ENCODE data around the gene ACACA.

Gene ACACA

DNA sequence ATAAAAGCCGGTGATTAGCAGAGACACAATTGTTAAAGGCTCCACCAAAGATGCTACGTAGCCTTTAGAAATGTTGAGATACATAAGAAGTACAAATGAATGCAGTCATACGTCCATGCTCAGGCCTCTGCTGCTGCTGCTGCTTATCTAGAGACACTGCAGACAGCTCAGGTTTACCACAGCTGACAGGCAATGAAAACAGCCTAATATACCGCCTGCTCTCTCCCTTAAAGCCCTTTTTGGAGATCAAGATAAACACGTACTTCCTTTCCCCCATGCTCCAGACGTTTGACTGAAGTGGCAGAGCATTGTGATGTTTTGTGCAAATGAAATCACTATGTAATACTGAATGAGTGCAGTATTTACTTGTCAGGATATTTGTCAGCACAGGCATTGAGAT is 272.6 kb downstream of the ACACA start:
- Histone ChIP-seq H3K36me3 (ENCODE audit: control insufficient read depth, insufficient read depth, low read length) (peaks cover 9% of the 10 kb centered on the region), H3K27me3 (ENCODE audit: control insufficient read depth, insufficient read depth, low read length) (no peaks in the 10 kb centered on the region), H3K4me3 (ENCODE audit: low read depth, low read length) (no peak overlapping the region), H3K9ac (ENCODE audit: low read depth, low read length) (no peak overlapping the region), H3K9me3 (ENCODE audit: control insufficient read depth, insufficient read depth, low read length) (no peaks in the 10 kb centered on the region), H3K4me1 (ENCODE audit: control insufficient read depth, insufficient read depth, low read length) (peaks cover 36% of the 10 kb centered on the region)

GRCh38 chr17:37133136-37133535 is 273.5 kb downstream of the ACACA start:
- H3K4me1 ChIP-seq (ENCODE audit: control insufficient read depth, insufficient read depth, low read length) = peaks cover 36% of the 10 kb centered on the region
- peaks cover 9% of the 10 kb centered on the region for H3K36me3 ChIP-seq (ENCODE audit: control insufficient read depth, insufficient read depth, low read length)
- H3K9me3 ChIP-seq (ENCODE audit: control insufficient read depth, insufficient read depth, low read length) = no peaks in the 10 kb centered on the region
- no peak overlapping the region for H3K9ac ChIP-seq (ENCODE audit: low read depth, low read length)
- H3K27me3 ChIP-seq (ENCODE audit: control insufficient read depth, insufficient read depth, low read length) = no peaks in the 10 kb centered on the region
- H3K4me3 ChIP-seq (ENCODE audit: low read depth, low read length) = no peak overlapping the region

DNA sequence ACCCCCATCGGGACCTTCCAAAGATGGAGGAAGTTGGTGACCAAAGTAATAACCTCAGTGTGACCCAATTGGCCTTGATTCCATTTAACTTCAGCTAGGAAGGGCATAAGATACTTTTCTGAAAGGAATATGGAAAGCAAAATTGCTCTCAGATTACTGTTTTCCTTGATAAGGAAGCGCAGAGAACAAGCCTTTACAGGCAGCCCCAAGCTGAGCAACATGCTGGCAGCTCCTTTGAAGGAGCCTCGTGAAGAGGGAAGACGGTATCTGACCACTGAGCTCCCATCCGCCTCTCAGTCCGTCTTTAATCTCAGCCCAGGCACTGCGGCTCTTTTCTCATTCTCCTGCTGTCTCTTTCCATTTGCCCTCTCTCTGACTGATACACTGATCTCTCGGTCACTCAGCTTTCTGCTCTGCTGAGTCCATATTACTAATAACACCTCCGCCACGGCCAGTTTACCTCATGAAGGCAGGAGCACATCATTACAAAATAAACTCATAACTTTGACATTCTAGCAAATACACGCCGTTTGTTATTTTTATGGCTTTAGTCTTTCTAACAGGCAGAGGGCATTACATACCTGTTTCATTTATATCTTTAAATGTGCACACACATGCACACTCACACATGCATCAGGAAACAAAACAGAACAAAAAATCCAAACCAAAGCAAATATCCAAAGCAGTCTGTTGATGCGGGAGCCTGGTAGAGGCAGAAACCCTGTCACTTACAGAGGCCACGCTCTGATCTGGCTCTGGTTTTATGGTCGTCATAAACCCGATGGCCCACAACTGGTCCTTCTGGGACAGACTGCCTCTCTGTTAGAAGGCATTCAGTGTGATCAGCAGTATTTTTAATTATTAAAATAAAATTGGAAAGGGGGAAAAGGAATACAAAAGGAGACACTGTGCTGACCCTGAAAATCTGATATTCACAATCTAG is 274.7 kb downstream of the ACACA start:
- peaks cover 9% of the 10 kb centered on the region for H3K36me3 ChIP-seq (ENCODE audit: control insufficient read depth, insufficient read depth, low read length)

GRCh38 chr17:37130984-37131446 is 275.6 kb downstream of the ACACA start:
- Histone ChIP-seq H3K36me3 (ENCODE audit: control insufficient read depth, insufficient read depth, low read length) (peaks cover 9% of the 10 kb centered on the region), H3K27me3 (ENCODE audit: control insufficient read depth, insufficient read depth, low read length) (no peaks in the 10 kb centered on the region), H3K4me3 (ENCODE audit: low read depth, low read length) (no peak overlapping the region), H3K9ac (ENCODE audit: low read depth, low read length) (no peak overlapping the region), H3K4me1 (ENCODE audit: control insufficient read depth, insufficient read depth, low read length) (peaks cover 34% of the 10 kb centered on the region), H3K9me3 (ENCODE audit: control insufficient read depth, insufficient read depth, low read length) (no peaks in the 10 kb centered on the region)

More for the DNA sequence above, 274.7 kb downstream of the ACACA start:
- no peak overlapping the region for H3K4me3 ChIP-seq (ENCODE audit: low read depth, low read length)
- H3K9me3 ChIP-seq (ENCODE audit: control insufficient read depth, insufficient read depth, low read length) = no peaks in the 10 kb centered on the region
- H3K4me1 ChIP-seq (ENCODE audit: control insufficient read depth, insufficient read depth, low read length) = peaks cover 36% of the 10 kb centered on the region
- no peak overlapping the region for H3K9ac ChIP-seq (ENCODE audit: low read depth, low read length)
- H3K27me3 ChIP-seq (ENCODE audit: control insufficient read depth, insufficient read depth, low read length) = no peaks in the 10 kb centered on the region

- Histone ChIP-seq H3K27me3 (ENCODE audit: control insufficient read depth, insufficient read depth, low read length) (no peaks in the 10 kb centered on the region), H3K36me3 (ENCODE audit: control insufficient read depth, insufficient read depth, low read length) (peaks cover 16% of the 10 kb centered on the region), H3K4me3 (ENCODE audit: low read depth, low read length) (no peak overlapping the region), H3K4me1 (ENCODE audit: control insufficient read depth, insufficient read depth, low read length) (no peaks in the 10 kb centered on the region), H3K9me3 (ENCODE audit: control insufficient read depth, insufficient read depth, low read length) (no peaks in the 10 kb centered on the region), H3K9ac (ENCODE audit: low read depth, low read length) (no peak overlapping the region)
Observed at GRCh38 chr17:37124821-37125173, 281.8 kb downstream of the ACACA start.

DNA sequence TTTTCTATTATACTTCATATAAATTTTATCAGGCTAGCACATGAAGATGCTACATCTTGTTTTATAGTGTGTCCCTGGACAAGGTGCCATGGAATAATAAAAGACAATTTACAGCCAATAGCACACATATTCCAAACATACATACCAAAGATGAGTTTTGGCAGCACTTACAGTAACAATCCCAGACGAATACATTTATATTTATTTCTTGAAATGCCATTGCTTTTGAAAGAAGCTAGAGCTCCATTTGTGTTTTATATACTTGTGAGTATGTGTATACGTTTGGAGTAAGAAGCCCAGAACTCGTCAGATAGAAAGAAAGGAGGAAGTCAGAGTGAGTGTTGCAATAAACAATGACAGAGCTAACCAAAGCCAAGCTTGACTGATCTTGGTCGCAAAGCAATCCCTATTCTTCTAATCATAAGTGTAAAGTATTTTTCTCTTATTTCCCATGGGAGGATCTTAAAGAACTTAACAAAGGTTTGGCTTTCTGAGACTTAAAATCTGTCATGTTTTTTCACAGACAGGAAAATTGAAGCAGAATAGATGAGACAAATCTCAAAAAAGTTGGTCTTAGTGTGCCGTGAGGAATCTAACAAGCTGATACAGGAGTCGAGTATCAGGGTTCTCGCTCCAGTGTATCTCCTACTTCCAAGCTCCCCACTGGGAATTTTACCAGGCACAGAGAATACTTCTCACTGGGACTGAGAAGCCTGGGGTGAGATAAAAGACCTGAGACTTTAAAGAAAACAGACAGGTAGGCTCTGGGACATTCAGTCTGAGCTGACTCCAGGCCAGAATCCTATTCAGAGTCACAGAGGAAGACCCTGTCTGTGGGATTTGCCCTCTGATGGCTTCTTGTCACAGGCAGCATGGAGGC is 282.5 kb downstream of the ACACA start:
- no peaks in the 10 kb centered on the region for H3K27me3 ChIP-seq (ENCODE audit: control insufficient read depth, insufficient read depth, low read length)
- peaks cover under 1% of the 10 kb centered on the region for H3K4me1 ChIP-seq (ENCODE audit: control insufficient read depth, insufficient read depth, low read length)
- peaks cover 11% of the 10 kb centered on the region for H3K36me3 ChIP-seq (ENCODE audit: control insufficient read depth, insufficient read depth, low read length)

DNA sequence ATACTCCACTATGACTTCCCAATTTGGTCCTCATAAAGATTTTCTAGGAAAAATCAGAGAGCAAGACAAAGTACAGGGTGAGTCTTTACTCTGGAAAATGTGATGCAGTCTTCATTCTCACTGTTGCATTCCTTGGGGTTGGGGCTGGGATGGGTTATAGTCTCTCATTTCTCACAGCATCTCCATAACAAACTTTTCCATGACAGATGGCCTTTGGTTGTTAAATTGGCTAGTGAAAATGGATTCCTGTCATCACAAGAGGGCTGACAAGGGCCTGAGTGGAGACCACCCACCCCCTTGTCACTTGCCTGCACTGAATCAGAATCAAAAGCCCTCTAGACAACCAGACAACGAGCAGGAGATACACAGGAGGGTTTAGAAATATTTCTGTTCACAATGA is 283.2 kb downstream of the ACACA start:
- no peak overlapping the region for H3K4me3 ChIP-seq (ENCODE audit: low read depth, low read length)
- H3K9me3 ChIP-seq (ENCODE audit: control insufficient read depth, insufficient read depth, low read length) = no peaks in the 10 kb centered on the region
- H3K9ac ChIP-seq (ENCODE audit: low read depth, low read length) = no peak overlapping the region
- peaks cover 6% of the 10 kb centered on the region for H3K4me1 ChIP-seq (ENCODE audit: control insufficient read depth, insufficient read depth, low read length)
- H3K27me3 ChIP-seq (ENCODE audit: control insufficient read depth, insufficient read depth, low read length) = no peaks in the 10 kb centered on the region
- H3K36me3 ChIP-seq (ENCODE audit: control insufficient read depth, insufficient read depth, low read length) = peaks cover 10% of the 10 kb centered on the region

More for the DNA sequence above, 282.5 kb downstream of the ACACA start:
- H3K4me3 ChIP-seq (ENCODE audit: low read depth, low read length) = no peak overlapping the region
- H3K9me3 ChIP-seq (ENCODE audit: control insufficient read depth, insufficient read depth, low read length) = no peaks in the 10 kb centered on the region
- no peak overlapping the region for H3K9ac ChIP-seq (ENCODE audit: low read depth, low read length)

DNA sequence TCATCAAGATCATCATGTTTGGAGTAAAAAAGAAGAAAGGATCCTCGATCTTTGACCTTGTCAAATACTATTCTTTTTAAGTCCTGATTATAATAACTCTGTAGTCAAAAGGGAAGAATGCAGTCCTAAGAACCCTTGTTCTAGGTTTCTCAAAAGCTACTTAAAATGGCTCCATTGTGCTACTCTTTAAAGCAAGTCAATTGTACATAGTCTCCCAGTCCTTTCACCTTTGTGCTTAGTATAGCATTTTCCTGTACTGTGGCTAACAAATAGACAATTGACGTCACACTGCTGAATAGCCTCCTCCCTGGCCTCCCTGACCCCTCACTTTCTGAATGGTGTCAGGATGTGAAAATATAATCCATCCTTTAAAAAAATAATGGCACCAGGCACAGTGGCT is 285.0 kb downstream of the ACACA start:
- H3K9ac ChIP-seq (ENCODE audit: low read depth, low read length) = no peak overlapping the region
- H3K36me3 ChIP-seq (ENCODE audit: control insufficient read depth, insufficient read depth, low read length) = peaks cover 10% of the 10 kb centered on the region
- no peaks in the 10 kb centered on the region for H3K27me3 ChIP-seq (ENCODE audit: control insufficient read depth, insufficient read depth, low read length)
- H3K4me3 ChIP-seq (ENCODE audit: low read depth, low read length) = no peak overlapping the region
- peaks cover 21% of the 10 kb centered on the region for H3K4me1 ChIP-seq (ENCODE audit: control insufficient read depth, insufficient read depth, low read length)
- H3K9me3 ChIP-seq (ENCODE audit: control insufficient read depth, insufficient read depth, low read length) = no peaks in the 10 kb centered on the region

DNA sequence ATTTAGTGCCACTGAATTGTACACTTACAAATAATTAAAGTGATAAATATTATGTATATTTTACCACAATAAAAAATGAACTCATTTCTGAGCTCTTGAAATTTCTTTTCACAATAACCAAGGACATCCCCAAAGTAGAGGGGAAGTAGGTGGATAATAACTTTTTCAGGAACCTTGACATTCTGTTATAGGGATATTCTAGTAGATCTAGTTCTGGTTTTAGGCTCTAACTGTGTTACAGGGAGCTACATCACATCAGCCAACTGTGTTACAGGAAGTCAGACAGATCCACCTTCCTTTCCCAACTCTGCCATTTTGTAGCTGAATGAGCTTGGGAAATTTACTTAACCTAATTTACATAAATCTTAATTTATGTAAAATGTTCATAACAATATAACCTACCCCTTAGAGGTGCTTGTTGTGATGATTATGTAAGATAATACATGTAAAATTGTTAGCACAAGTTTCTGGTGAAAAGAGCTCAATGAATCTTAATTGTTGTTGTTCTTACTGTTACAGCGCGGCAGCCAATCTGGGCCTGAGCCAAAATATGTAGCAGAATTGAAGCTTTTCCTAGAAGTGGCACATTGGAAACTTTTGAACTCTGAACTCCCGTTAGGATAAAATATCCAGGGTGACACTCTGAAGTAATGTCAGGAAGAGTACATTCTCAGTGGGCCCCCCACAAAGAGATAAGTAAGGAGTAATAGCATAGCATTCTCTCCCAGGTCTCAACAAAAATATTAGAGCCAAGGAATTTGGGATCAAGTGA is 288.1 kb downstream of the ACACA start:
- Histone ChIP-seq H3K4me1 (ENCODE audit: control insufficient read depth, insufficient read depth, low read length) (peaks cover 21% of the 10 kb centered on the region), H3K27me3 (ENCODE audit: control insufficient read depth, insufficient read depth, low read length) (no peaks in the 10 kb centered on the region), H3K9me3 (ENCODE audit: control insufficient read depth, insufficient read depth, low read length) (no peaks in the 10 kb centered on the region), H3K36me3 (ENCODE audit: control insufficient read depth, insufficient read depth, low read length) (peaks cover 10% of the 10 kb centered on the region), H3K4me3 (ENCODE audit: low read depth, low read length) (no peak overlapping the region), H3K9ac (ENCODE audit: low read depth, low read length) (no peak overlapping the region)

DNA sequence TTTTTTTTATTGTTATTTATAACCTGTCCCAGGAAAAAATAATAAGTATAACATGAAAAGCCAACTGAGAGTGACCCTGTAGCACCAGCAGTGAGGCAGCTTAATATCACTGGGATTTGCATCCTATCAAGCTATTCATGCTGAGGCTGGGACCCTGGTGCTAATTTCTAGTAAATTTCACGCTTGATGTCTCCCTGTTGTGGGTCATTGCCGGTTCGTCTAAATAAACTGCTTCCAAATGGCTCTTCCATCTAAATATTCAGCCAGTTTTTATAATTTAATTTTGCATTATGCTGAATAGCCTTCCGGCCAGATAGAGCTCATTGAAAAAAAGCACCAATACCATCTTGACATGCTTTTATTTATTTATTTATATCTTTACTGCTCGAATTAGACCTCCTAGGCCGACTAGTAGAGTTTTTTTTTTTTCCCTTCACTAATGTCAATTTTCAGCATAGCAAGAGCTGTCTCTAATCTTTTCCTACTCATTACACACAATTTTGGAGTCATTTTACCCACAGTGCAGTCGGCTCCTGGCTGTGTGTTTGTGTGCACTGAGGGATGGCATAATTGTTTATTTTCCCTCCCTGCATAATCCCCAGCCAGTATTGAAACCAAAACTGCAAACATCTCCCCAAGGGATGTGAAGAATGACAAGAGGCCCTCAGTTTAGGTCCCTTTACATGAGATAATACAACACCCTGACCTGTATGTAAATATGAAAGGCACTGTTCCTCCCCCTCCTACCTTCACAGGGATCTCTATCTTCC is 289.1 kb downstream of the ACACA start:
- Histone ChIP-seq H3K4me1 (ENCODE audit: control insufficient read depth, insufficient read depth, low read length) (peaks cover 21% of the 10 kb centered on the region), H3K9me3 (ENCODE audit: control insufficient read depth, insufficient read depth, low read length) (no peaks in the 10 kb centered on the region), H3K9ac (ENCODE audit: low read depth, low read length) (no peak overlapping the region), H3K36me3 (ENCODE audit: control insufficient read depth, insufficient read depth, low read length) (peaks cover 14% of the 10 kb centered on the region), H3K4me3 (ENCODE audit: low read depth, low read length) (no peak overlapping the region), H3K27me3 (ENCODE audit: control insufficient read depth, insufficient read depth, low read length) (no peaks in the 10 kb centered on the region)
